KMS-11 (cell line): Measurements from ENCODE around the gene SATL1.

Source experiments
- H2AFZ ChIP-seq: fragments of 200-600 bp; sonication (generic); 2 replicates; pipeline ENCODE4 v1.6.1; 2016; ENCODE audit warnings: antibody characterized with exemption, mixed run types, low read depth
- H3K27ac ChIP-seq: fragments of 200-600 bp; sonication (generic); 2 replicates; pipeline ENCODE4 v1.6.1; 2016; ENCODE audit warnings: mild to moderate bottlenecking, mixed run types
- H3K27me3 ChIP-seq: fragments of 200-600 bp; sonication (generic); 2 replicates; pipeline ENCODE4 v1.6.1; 2017; ENCODE audit warnings: mild to moderate bottlenecking, low read depth, mixed run types, moderate library complexity; ENCODE audit not compliant: insufficient read depth
- H3K36me3 ChIP-seq: fragments of 200-600 bp; sonication (generic); 2 replicates; pipeline ENCODE4 v1.6.1; 2017; ENCODE audit warnings: mild to moderate bottlenecking, mixed run types; ENCODE audit not compliant: insufficient read depth
- H3K4me1 ChIP-seq: fragments of 200-600 bp; sonication (generic); 2 replicates; pipeline ENCODE4 v1.6.1; 2016; ENCODE audit warnings: mild to moderate bottlenecking, low read depth, mixed run types; ENCODE audit not compliant: poor library complexity, severe bottlenecking
- H3K4me2 ChIP-seq: fragments of 200-600 bp; sonication (generic); 2 replicates; pipeline ENCODE4 v1.7.0; 2016; ENCODE audit warnings: mild to moderate bottlenecking, mixed run types
- H3K4me3 ChIP-seq: fragments of 200-600 bp; sonication (generic); IDR thresholded peaks from 2 replicates; pipeline ENCODE4 v1.6.1; 2017; ENCODE audit warnings: low read depth, low read length, mixed read lengths; ENCODE audit not compliant: insufficient read depth
- H3K79me2 ChIP-seq: fragments of 200-600 bp; sonication (generic); 2 replicates; pipeline ENCODE4 v1.6.1; 2016; ENCODE audit warnings: low read depth, mixed run types; ENCODE audit not compliant: insufficient read depth
- H3K9ac ChIP-seq: fragments of 200-600 bp; sonication (generic); 2 replicates; pipeline ENCODE4 v1.6.1; 2016; ENCODE audit warnings: mild to moderate bottlenecking, mixed run types
- H4K20me1 ChIP-seq: fragments of 200-600 bp; sonication (generic); 2 replicates; pipeline ENCODE4 v1.6.1; 2016; ENCODE audit warnings: mild to moderate bottlenecking, mixed run types; ENCODE audit not compliant: insufficient read depth
- CTCF ChIP-seq: fragments of 200-600 bp; sonication (generic); conservative IDR thresholded peaks from 2 replicates; pipeline ENCODE4 v1.6.1; 2017; ENCODE audit warnings: low read depth, mild to moderate bottlenecking, antibody characterized with exemption, low read length, moderate library complexity, mixed read lengths

SATL1 gene

GRCh38 chrX:85213792-85214530, 29.6 kb downstream of the SATL1 start:
- Histone ChIP-seq H3K27me3 (no peaks in the 10 kb centered on the region), H3K4me2 (no peak overlapping the region), H3K27ac (no peak overlapping the region), H3K36me3 (no peaks in the 10 kb centered on the region), H3K79me2 (no peaks in the 10 kb centered on the region), H3K4me3 (no peak overlapping the region), H3K9ac (no peak overlapping the region), H2AFZ (no peak overlapping the region), H3K4me1 (no peaks in the 10 kb centered on the region), H4K20me1 (no peaks in the 10 kb centered on the region)
- no peak for TF ChIP-seq CTCF

- Histone ChIP-seq H2AFZ (no peak overlapping the region), H3K9ac (no peak overlapping the region), H3K4me3 (no peak overlapping the region), H3K4me1 (no peaks in the 10 kb centered on the region), H4K20me1 (no peaks in the 10 kb centered on the region), H3K27ac (no peak overlapping the region), H3K27me3 (no peaks in the 10 kb centered on the region), H3K79me2 (no peaks in the 10 kb centered on the region), H3K36me3 (no peaks in the 10 kb centered on the region), H3K4me2 (no peak overlapping the region)
- no peak for TF ChIP-seq CTCF
Observed at GRCh38 chrX:85203461-85203970, 40.1 kb downstream of the SATL1 start.

- no peak overlapping the region for H3K4me3 ChIP-seq
- no peaks in the 10 kb centered on the region for H3K4me1 ChIP-seq
- no peaks in the 10 kb centered on the region for H3K36me3 ChIP-seq
- H3K27ac ChIP-seq: no peak overlapping the region
- TF ChIP-seq CTCF: no peak
- H3K4me2 ChIP-seq: no peak overlapping the region
- H2AFZ ChIP-seq: no peak overlapping the region
- H4K20me1 ChIP-seq: no peaks in the 10 kb centered on the region
- H3K9ac ChIP-seq: no peak overlapping the region
- H3K79me2 ChIP-seq: no peaks in the 10 kb centered on the region
- H3K27me3 ChIP-seq: no peaks in the 10 kb centered on the region
Observed at GRCh38 chrX:85196319-85196718, 47.3 kb downstream of the SATL1 start.

GRCh38 chrX:85159644-85160043, 83.9 kb downstream of the SATL1 start:
- Histone ChIP-seq H2AFZ (no peak overlapping the region), H3K27ac (no peak overlapping the region), H3K4me2 (no peak overlapping the region), H3K79me2 (no peaks in the 10 kb centered on the region), H4K20me1 (no peaks in the 10 kb centered on the region), H3K9ac (no peak overlapping the region), H3K36me3 (no peaks in the 10 kb centered on the region), H3K27me3 (no peaks in the 10 kb centered on the region), H3K4me3 (no peak overlapping the region), H3K4me1 (no peaks in the 10 kb centered on the region)
- no peak for TF ChIP-seq CTCF
